ENCODE measurements around the gene KLKB1. TPM values are rescaled to one million over a fixed set of nuclear protein-coding genes. Genes with fewer than 3 reads are reported as not detected.

Gene KLKB1
- total RNA-seq, 1 experiment from 2014 or later: not detected

GRCh38 chr4:186250760-186251159, 23.5 kb downstream of the KLKB1 start:
- Histone ChIP-seq H3K9me3 (ENCODE audit: control insufficient read depth, insufficient read depth, low read depth, low read length) (no peaks in the 10 kb centered on the region), H3K4me3 (ENCODE audit: low read depth in 2 of 2, low read length in 2 of 2) (no peak overlapping the region), H3K4me1 (ENCODE audit: control insufficient read depth, insufficient read depth, low read length) (no peaks in the 10 kb centered on the region), H3K27me3 (ENCODE audit: control insufficient read depth, insufficient read depth, low read length) (no peaks in the 10 kb centered on the region), H3K36me3 (ENCODE audit: control insufficient read depth, insufficient read depth, low read length) (no peaks in the 10 kb centered on the region), H3K27ac (ENCODE audit: low read length) (no peak overlapping the region)
- TF ChIP-seq CTCF (IDR thresholded peaks at IDR 0.05): no peak
- TF ChIP-seq POLR2AphosphoS5 (IDR thresholded peaks at IDR 0.05; ENCODE audit: low read depth, low read length): no peak
- no peak for TF ChIP-seq TCF7L2 (IDR thresholded peaks at IDR 0.05; ENCODE audit: low read depth, low read length)
- no peak for TF ChIP-seq REST (IDR thresholded peaks at IDR 0.05; ENCODE audit: insufficient read depth in 1 of 2, low read depth in 2 of 2, low read length in 1 of 2)
- TF ChIP-seq SIN3A (IDR thresholded peaks at IDR 0.05; ENCODE audit: borderline replicate concordance, insufficient read depth, low read depth, low read length): no peak
- ATAC-seq (no peak), DNase-seq (ENCODE audit: low read depth, low spot score) (no peak)
- in situ Hi-C loops (cut with HindIII; ENCODE audit: low pct_unique_long_range_greater_than_20kb, low sequenced_read_pairs): no loop called here
- ChIA-PET POLR2A (no interaction called here), CTCF (no interaction called here)
- intact Hi-C loops (cut with micrococcal nuclease; ENCODE audit: unreplicated experiment): no loop called here
- BruUV-seq (replicated peaks): no TSS peak

- Histone ChIP-seq H3K4me1 (ENCODE audit: control insufficient read depth, insufficient read depth, low read length) (no peaks in the 10 kb centered on the region), H3K36me3 (ENCODE audit: control insufficient read depth, insufficient read depth, low read length) (no peaks in the 10 kb centered on the region), H3K9me3 (ENCODE audit: control insufficient read depth, insufficient read depth, low read depth, low read length) (no peaks in the 10 kb centered on the region), H3K4me3 (ENCODE audit: low read depth in 2 of 2, low read length in 2 of 2) (no peak overlapping the region), H3K27ac (ENCODE audit: low read length) (no peak overlapping the region), H3K27me3 (ENCODE audit: control insufficient read depth, insufficient read depth, low read length) (no peaks in the 10 kb centered on the region)
- intact Hi-C loops (cut with micrococcal nuclease; ENCODE audit: unreplicated experiment): no loop called here
- ChIA-PET CTCF (no interaction called here), POLR2A (no interaction called here)
- in situ Hi-C loops (cut with HindIII; ENCODE audit: low pct_unique_long_range_greater_than_20kb, low sequenced_read_pairs): no loop called here
- BruUV-seq (replicated peaks): no TSS peak
- no peak for DNase-seq (ENCODE audit: low read depth, low spot score)
- no peak for ATAC-seq
- TF ChIP-seq REST (IDR thresholded peaks at IDR 0.05; ENCODE audit: insufficient read depth in 1 of 2, low read depth in 2 of 2, low read length in 1 of 2) (no peak), TCF7L2 (IDR thresholded peaks at IDR 0.05; ENCODE audit: low read depth, low read length) (no peak), SIN3A (IDR thresholded peaks at IDR 0.05; ENCODE audit: borderline replicate concordance, insufficient read depth, low read depth, low read length) (no peak), CTCF (IDR thresholded peaks at IDR 0.05) (no peak), POLR2AphosphoS5 (IDR thresholded peaks at IDR 0.05; ENCODE audit: low read depth, low read length) (no peak)
Observed at GRCh38 chr4:186255122-186255521, 27.8 kb downstream of the KLKB1 start.

Measured in Panc1 (cell line).